Ishikawa (cell line): ENCODE data around the gene RAB6B.

Experiments used
- CEBPB ChIP-seq: IDR thresholded peaks from 2 replicates; pipeline ENCODE4 v1.6.1; 2012
- CREB1 ChIP-seq: IDR thresholded peaks from 2 replicates; pipeline ENCODE4 v1.6.1; 2012; ENCODE audit warnings: low read depth
- EGR1 ChIP-seq: IDR thresholded peaks from 2 replicates; pipeline ENCODE4 v1.6.1; 2012
- EP300 ChIP-seq: IDR thresholded peaks from 2 replicates; pipeline ENCODE4 v1.6.1; 2012; ENCODE audit warnings: borderline replicate concordance
- FOXM1 ChIP-seq: IDR thresholded peaks from 2 replicates; pipeline ENCODE4 v1.6.1; 2012; ENCODE audit warnings: low read depth, borderline replicate concordance
- NFIC ChIP-seq: IDR thresholded peaks from 2 replicates; pipeline ENCODE4 v1.6.1; 2012
- RAD21 ChIP-seq: IDR thresholded peaks from 2 replicates; pipeline ENCODE4 v1.6.1; 2012; ENCODE audit warnings: low read depth
- REST ChIP-seq: IDR thresholded peaks from 2 replicates; pipeline ENCODE4 v1.6.1; 2012; ENCODE audit warnings: low read depth, mild to moderate bottlenecking
- TAF1 ChIP-seq: IDR thresholded peaks from 2 replicates; pipeline ENCODE4 v1.6.1; 2012; ENCODE audit warnings: low read depth, mild to moderate bottlenecking
- TCF12 ChIP-seq: IDR thresholded peaks from 2 replicates; pipeline ENCODE4 v1.6.1; 2012; ENCODE audit warnings: low read depth
- TEAD4 ChIP-seq: IDR thresholded peaks from 2 replicates; pipeline ENCODE4 v1.6.1; 2012
- USF1 ChIP-seq: IDR thresholded peaks from 2 replicates; pipeline ENCODE4 v1.6.1; 2012
- YY1 ChIP-seq: IDR thresholded peaks from 2 replicates; pipeline ENCODE4 v1.6.1; 2012; ENCODE audit warnings: low read depth
- ZBTB7A ChIP-seq: IDR thresholded peaks from 2 replicates; pipeline ENCODE4 v1.6.1; 2012; ENCODE audit warnings: low read depth
- TF ChIP-seq, protein P1 (sequence below): IDR thresholded peaks from 2 replicates; pipeline ENCODE4 v1.6.1; 2012

The RAB6B gene

DNA sequence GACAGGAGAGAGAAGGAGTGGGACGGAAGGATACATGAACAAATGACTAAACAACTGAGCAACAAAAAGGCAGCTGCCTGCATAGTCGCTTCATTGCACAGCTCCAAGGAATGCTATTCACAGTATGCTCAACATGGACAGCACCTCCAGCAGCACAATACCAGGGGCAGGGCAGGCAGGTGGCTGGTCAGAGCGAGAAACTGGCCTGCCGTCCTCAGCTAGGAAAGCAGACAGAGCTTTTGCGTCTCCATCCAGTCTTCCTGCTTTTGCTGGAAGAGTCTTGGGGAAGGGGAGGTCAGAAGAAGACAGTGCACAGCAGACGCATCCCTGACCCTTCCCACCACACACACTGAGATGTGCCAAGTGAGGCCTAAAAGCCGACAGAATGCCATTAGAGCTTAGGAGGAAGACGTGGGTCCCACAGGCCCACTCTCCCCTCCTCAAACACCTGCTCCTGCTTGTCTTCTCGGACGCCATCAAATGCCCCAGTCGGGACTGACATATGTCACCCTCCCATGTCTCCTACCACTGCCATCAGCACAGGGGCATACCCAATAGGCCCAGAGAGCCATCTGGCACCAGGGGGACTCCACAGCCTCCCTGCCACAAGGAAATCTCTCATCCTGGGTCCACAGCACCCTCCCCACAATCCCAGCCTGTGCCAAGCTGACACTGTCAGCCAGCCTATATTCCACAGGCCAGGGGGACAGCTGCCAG lies 3.9 kb downstream of the RAB6B start:
- no peak for TF ChIP-seq TEAD4
- TF ChIP-seq EP300 = no peak
- no peak for TF ChIP-seq CREB1

DNA sequence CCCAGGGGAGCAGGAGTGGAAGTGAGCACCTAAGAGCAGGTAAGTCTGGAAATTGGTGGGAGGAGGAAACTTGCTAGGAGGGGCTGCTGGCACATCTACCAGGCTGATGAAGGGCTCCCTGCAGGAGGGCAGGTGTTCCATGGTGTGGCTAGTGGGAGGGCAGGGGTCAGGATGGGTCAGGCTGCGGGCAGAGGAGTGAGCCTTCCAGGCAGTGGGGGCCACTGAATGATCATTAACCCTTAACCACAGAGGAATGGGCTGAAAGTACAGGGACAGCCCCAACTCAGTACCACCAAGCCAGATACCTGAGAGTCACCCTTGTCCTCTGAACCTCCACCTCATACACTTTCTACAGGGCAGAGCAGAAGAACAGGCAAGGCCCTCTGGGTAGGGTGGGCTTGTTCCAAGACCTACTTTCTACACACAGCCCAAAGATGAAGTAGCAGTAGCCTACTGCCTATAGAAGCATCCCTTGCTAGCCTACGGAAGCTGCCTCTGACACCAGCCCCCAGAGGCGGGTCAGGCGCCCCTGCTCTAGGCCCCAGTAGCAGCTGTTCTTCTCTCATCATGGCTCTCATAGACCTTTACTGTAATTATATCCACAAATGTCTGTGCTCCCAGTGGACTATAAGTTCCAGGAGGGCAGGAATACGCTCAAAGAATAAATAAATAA lies 4.6 kb downstream of the RAB6B start:
- TF ChIP-seq CREB1 (no peak), REST (no peak), EP300 (no peak), USF1 (no peak), EGR1 (no peak), RAD21 (no peak), ZBTB7A (no peak), NFIC (no peak), FOXM1 (no peak), TEAD4 (no peak), CEBPB (no peak), TAF1 (no peak)
- TF ChIP-seq, protein P1, sequence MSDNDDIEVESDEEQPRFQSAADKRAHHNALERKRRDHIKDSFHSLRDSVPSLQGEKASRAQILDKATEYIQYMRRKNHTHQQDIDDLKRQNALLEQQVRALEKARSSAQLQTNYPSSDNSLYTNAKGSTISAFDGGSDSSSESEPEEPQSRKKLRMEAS = no peak

- TF ChIP-seq, protein P1 = no peak
- TF ChIP-seq ZBTB7A = no peak
- TF ChIP-seq TEAD4 = no peak
- no peak for TF ChIP-seq FOXM1
- TF ChIP-seq EP300 = no peak
- no peak for TF ChIP-seq RAD21
- no peak for TF ChIP-seq REST
- TF ChIP-seq TCF12 = no peak
Observed at GRCh38 chr3:133890037-133890436, 5.6 kb downstream of the RAB6B start.

- TF ChIP-seq CEBPB (no peak), TEAD4 (no peak)
Observed at GRCh38 chr3:133888726-133889340, 6.8 kb downstream of the RAB6B start.

GRCh38 chr3:133887803-133888703 lies 7.6 kb downstream of the RAB6B start:
- TF ChIP-seq NFIC (no peak), REST (no peak), CREB1 (no peak), TEAD4 (no peak), RAD21 (no peak), USF1 (no peak), TAF1 (no peak), ZBTB7A (no peak), YY1 (no peak), FOXM1 (no peak), EP300 (no peak), TCF12 (no peak), EGR1 (no peak)
- TF ChIP-seq, protein P1 = no peak
